Neutrophil (primary cell): ENCODE data around the gene SPEM3.

Experiments
- H3K27ac ChIP-seq: fragments of 200-600 bp; sonication (generic); 2 replicates; pipeline ENCODE4 v1.5.1; 2016; ENCODE audit warnings: mild to moderate bottlenecking, moderate library complexity
- H3K27me3 ChIP-seq: fragments of 200-600 bp; sonication (generic); 2 replicates; pipeline ENCODE4 v1.6.0; 2016; ENCODE audit warnings: mild to moderate bottlenecking
- H3K36me3 ChIP-seq: fragments of 200-600 bp; sonication (generic); 2 replicates; pipeline ENCODE4 v1.5.1; 2017
- H3K4me1 ChIP-seq, 2 experiments: fragments of 200-600 bp in 1 of 2; sonication (generic) in 1 of 2; 1 replicate in 1 of 2; 2 replicates in 1 of 2; pipeline versions ENCODE4 v1.5.1 to v1.6.1; 2013 to 2016; ENCODE audit warnings: low read depth in 1 of 2, low read length in 1 of 2, mild to moderate bottlenecking in 1 of 2, moderate library complexity in 1 of 2; ENCODE audit not compliant: control insufficient read depth in 1 of 2, insufficient read depth in 1 of 2
- H3K4me3 ChIP-seq, 2 experiments: fragments of 200-600 bp in 1 of 2; sonication (generic) in 1 of 2; 1 replicate in 1 of 2; 2 replicates in 1 of 2; pipeline ENCODE4 v1.5.1; 2013 to 2016; ENCODE audit warnings: low read depth in 1 of 2, low read length in 1 of 2, mild to moderate bottlenecking in 1 of 2, moderate library complexity in 1 of 2
- H3K9me3 ChIP-seq: fragments of 200-600 bp; sonication (generic); 2 replicates; pipeline ENCODE4 v1.5.1; 2016
- CTCF ChIP-seq: fragments of 200-600 bp; sonication (generic); IDR thresholded peaks from 2 replicates; pipeline ENCODE4 v1.5.1; 2016; ENCODE audit warnings: antibody characterized with exemption

The SPEM3 gene

GRCh38 chr17:7419819-7420610 lies 8.6 kb upstream of the SPEM3 start, which contains the start of gene SPEM1:
Gene SPEM1, plus strand, starts transcription at chr17:7420324. Its CDS starts 61 bp downstream, at chr17:7420385.
- H3K27me3 ChIP-seq: no peaks in the 10 kb centered on the region
- H3K27ac ChIP-seq: no peak within 1 kb of the TSS
- no peaks in the 10 kb centered on the region for H3K9me3 ChIP-seq
- H3K4me3 ChIP-seq: no peak within 1 kb of the TSS
- no peaks in the 10 kb centered on the region for H3K36me3 ChIP-seq
- H3K4me1 ChIP-seq: no peaks in the 10 kb centered on the region
- no peak for TF ChIP-seq CTCF

- no peak overlapping the region for H3K27ac ChIP-seq
- no peak overlapping the region for H3K4me3 ChIP-seq
- no peaks in the 10 kb centered on the region for H3K36me3 ChIP-seq
- no peaks in the 10 kb centered on the region for H3K4me1 ChIP-seq
- TF ChIP-seq CTCF: no peak
- H3K27me3 ChIP-seq: no peaks in the 10 kb centered on the region
- H3K9me3 ChIP-seq: no peaks in the 10 kb centered on the region
Measured at GRCh38 chr17:7421186-7421585, 7.5 kb upstream of the SPEM3 start.

- Histone ChIP-seq H3K4me3 (no peak overlapping the region), H3K27ac (no peak overlapping the region), H3K36me3 (no peaks in the 10 kb centered on the region), H3K4me1 (no peaks in the 10 kb centered on the region), H3K9me3 (no peaks in the 10 kb centered on the region), H3K27me3 (no peaks in the 10 kb centered on the region)
- TF ChIP-seq CTCF: no peak
Measured at GRCh38 chr17:7423679-7424078, 5.0 kb upstream of the SPEM3 start.

GRCh38 chr17:7425316-7425715 lies 3.3 kb upstream of the SPEM3 start, which contains the start of gene SPEM2:
Gene SPEM2, plus strand, starts transcription at chr17:7425616. Its CDS starts 73 bp downstream, at chr17:7425689.
- no peak within 1 kb of the TSS for H3K27ac ChIP-seq
- no peak for TF ChIP-seq CTCF
- no peaks in the 10 kb centered on the region for H3K9me3 ChIP-seq
- H3K4me1 ChIP-seq: no peaks in the 10 kb centered on the region
- no peaks in the 10 kb centered on the region for H3K36me3 ChIP-seq
- no peak within 1 kb of the TSS for H3K4me3 ChIP-seq
- no peaks in the 10 kb centered on the region for H3K27me3 ChIP-seq

GRCh38 chr17:7425756-7426155 lies 2.9 kb upstream of the SPEM3 start:
- Histone ChIP-seq H3K9me3 (no peaks in the 10 kb centered on the region), H3K27ac (no peak overlapping the region), H3K4me3 (no peak overlapping the region), H3K36me3 (no peaks in the 10 kb centered on the region), H3K27me3 (no peaks in the 10 kb centered on the region), H3K4me1 (no peaks in the 10 kb centered on the region)
- no peak for TF ChIP-seq CTCF
